Ishikawa (cell line): ENCODE data around the gene NDUFAF8.

ENCODE experiments used
- CEBPB ChIP-seq: IDR thresholded peaks from 2 replicates; pipeline ENCODE4 v1.6.1; 2012
- CREB1 ChIP-seq: IDR thresholded peaks from 2 replicates; pipeline ENCODE4 v1.6.1; 2012; ENCODE audit warnings: low read depth
- EGR1 ChIP-seq: IDR thresholded peaks from 2 replicates; pipeline ENCODE4 v1.6.1; 2012
- EP300 ChIP-seq: IDR thresholded peaks from 2 replicates; pipeline ENCODE4 v1.6.1; 2012; ENCODE audit warnings: borderline replicate concordance
- FOXM1 ChIP-seq: IDR thresholded peaks from 2 replicates; pipeline ENCODE4 v1.6.1; 2012; ENCODE audit warnings: low read depth, borderline replicate concordance
- MAX ChIP-seq: IDR thresholded peaks from 2 replicates; pipeline ENCODE4 v1.6.1; 2012
- NFIC ChIP-seq: IDR thresholded peaks from 2 replicates; pipeline ENCODE4 v1.6.1; 2012
- RAD21 ChIP-seq: IDR thresholded peaks from 2 replicates; pipeline ENCODE4 v1.6.1; 2012; ENCODE audit warnings: low read depth
- TAF1 ChIP-seq: IDR thresholded peaks from 2 replicates; pipeline ENCODE4 v1.6.1; 2012; ENCODE audit warnings: low read depth, mild to moderate bottlenecking
- TCF12 ChIP-seq: IDR thresholded peaks from 2 replicates; pipeline ENCODE4 v1.6.1; 2012; ENCODE audit warnings: low read depth
- TEAD4 ChIP-seq: IDR thresholded peaks from 2 replicates; pipeline ENCODE4 v1.6.1; 2012
- USF1 ChIP-seq: IDR thresholded peaks from 2 replicates; pipeline ENCODE4 v1.6.1; 2012
- YY1 ChIP-seq: IDR thresholded peaks from 2 replicates; pipeline ENCODE4 v1.6.1; 2012; ENCODE audit warnings: low read depth
- ZBTB7A ChIP-seq: IDR thresholded peaks from 2 replicates; pipeline ENCODE4 v1.6.1; 2012; ENCODE audit warnings: low read depth
- TF ChIP-seq, protein P1 (sequence below): IDR thresholded peaks from 2 replicates; pipeline ENCODE4 v1.6.1; 2012; ENCODE audit warnings: low read depth, mild to moderate bottlenecking

NDUFAF8 gene

DNA sequence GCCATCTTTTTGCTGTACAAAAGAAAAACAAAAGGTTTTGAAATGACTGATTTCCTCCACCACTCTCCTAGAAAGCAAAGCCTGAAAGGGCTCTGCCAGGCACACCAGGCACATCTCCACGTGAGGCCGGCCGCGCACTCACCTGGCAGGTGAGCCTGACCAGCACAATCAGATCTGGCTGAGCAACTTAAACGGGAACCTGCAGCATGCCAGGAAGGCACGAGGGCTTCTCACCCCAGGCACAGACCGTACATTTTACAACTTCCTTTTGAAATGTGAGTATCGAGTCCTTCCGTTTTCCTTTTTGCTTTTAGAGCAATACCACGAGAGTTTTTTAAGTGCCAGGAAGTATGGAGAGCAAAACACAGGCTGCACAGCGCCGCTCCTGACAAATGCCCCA, 33.5 kb downstream of the NDUFAF8 start:
- TF ChIP-seq YY1 (no peak), EP300 (no peak), TCF12 (no peak), USF1 (no peak), NFIC (no peak), MAX (no peak), TEAD4 (no peak), EGR1 (no peak), FOXM1 (no peak), ZBTB7A (no peak)
- TF ChIP-seq, protein P1, sequence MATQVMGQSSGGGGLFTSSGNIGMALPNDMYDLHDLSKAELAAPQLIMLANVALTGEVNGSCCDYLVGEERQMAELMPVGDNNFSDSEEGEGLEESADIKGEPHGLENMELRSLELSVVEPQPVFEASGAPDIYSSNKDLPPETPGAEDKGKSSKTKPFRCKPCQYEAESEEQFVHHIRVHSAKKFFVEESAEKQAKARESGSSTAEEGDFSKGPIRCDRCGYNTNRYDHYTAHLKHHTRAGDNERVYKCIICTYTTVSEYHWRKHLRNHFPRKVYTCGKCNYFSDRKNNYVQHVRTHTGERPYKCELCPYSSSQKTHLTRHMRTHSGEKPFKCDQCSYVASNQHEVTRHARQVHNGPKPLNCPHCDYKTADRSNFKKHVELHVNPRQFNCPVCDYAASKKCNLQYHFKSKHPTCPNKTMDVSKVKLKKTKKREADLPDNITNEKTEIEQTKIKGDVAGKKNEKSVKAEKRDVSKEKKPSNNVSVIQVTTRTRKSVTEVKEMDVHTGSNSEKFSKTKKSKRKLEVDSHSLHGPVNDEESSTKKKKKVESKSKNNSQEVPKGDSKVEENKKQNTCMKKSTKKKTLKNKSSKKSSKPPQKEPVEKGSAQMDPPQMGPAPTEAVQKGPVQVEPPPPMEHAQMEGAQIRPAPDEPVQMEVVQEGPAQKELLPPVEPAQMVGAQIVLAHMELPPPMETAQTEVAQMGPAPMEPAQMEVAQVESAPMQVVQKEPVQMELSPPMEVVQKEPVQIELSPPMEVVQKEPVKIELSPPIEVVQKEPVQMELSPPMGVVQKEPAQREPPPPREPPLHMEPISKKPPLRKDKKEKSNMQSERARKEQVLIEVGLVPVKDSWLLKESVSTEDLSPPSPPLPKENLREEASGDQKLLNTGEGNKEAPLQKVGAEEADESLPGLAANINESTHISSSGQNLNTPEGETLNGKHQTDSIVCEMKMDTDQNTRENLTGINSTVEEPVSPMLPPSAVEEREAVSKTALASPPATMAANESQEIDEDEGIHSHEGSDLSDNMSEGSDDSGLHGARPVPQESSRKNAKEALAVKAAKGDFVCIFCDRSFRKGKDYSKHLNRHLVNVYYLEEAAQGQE, result no peak

GRCh38 chr17:81273698-81274470, 34.8 kb downstream of the NDUFAF8 start:
- TF ChIP-seq CEBPB, result no peak
- TF ChIP-seq TCF12, result no peak
- TF ChIP-seq CREB1, result no peak
- no peak for TF ChIP-seq TAF1
- no peak for TF ChIP-seq TEAD4
- TF ChIP-seq EP300, result no peak
- TF ChIP-seq, protein P1, result no peak
- TF ChIP-seq MAX, result no peak
- no peak for TF ChIP-seq USF1
- TF ChIP-seq RAD21, result no peak
- TF ChIP-seq EGR1, result no peak
- TF ChIP-seq FOXM1, result no peak
- TF ChIP-seq ZBTB7A, result no peak
- no peak for TF ChIP-seq NFIC
- TF ChIP-seq YY1, result no peak

DNA sequence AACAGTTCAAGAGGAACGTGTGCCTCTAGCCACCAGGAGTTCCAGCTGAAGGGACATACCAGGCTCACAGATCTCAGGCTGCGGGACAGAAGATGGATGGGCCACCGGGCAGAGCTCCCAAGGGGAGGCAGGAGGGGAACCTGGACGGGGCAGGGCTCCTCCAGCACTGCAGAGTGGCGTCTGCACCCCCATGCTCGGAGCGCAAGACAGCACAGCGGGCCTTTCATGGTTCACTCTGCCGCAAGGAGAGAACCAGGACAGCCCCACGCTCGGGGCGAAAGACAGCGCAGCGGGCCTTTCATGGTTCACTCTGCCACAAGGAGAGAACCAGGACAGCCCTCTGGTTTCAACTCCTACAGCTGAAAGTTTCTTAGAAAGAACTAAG, 35.3 kb downstream of the NDUFAF8 start:
- TF ChIP-seq EGR1 (no peak), TAF1 (no peak), TEAD4 (no peak), NFIC (no peak), TCF12 (no peak), CREB1 (no peak), ZBTB7A (no peak), YY1 (no peak), FOXM1 (no peak), CEBPB (no peak), MAX (no peak), EP300 (no peak), RAD21 (no peak)
- TF ChIP-seq, protein P1, result no peak

DNA sequence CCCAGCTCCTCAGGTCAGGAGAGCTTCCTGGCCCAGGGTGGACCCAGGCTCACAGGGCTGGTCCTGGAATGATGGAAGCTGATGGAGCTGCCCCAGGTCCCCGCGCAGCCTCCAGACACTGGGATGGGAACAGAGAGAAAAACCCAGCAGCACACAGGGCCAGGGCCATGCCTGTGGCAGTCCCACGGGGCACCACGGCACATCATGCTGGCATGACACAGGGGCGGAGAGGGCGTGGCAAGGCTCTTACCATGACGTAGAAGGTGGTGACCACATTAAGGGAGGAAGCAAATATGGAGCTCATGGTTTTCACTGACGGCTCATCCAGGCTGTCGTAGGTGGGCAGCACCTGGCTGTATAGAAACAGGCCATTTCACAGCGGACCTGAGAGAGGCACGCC, 37.7 kb downstream of the NDUFAF8 start:
- TF ChIP-seq CREB1 (no peak), EP300 (no peak), RAD21 (no peak), TEAD4 (no peak), USF1 (no peak), EGR1 (no peak), TCF12 (no peak), ZBTB7A (no peak), YY1 (no peak), TAF1 (no peak), MAX (no peak), NFIC (no peak), CEBPB (no peak)
- TF ChIP-seq, protein P1, result no peak
